ENCODE data around the gene DCN. TPM values are rescaled to one million over a fixed set of nuclear protein-coding genes. Genes with fewer than 3 reads are reported as not detected.

The DCN gene
- total and polyA plus RNA-seq, 8 donors, result 966 to 2,064 (median 1,730) TPM

DNA sequence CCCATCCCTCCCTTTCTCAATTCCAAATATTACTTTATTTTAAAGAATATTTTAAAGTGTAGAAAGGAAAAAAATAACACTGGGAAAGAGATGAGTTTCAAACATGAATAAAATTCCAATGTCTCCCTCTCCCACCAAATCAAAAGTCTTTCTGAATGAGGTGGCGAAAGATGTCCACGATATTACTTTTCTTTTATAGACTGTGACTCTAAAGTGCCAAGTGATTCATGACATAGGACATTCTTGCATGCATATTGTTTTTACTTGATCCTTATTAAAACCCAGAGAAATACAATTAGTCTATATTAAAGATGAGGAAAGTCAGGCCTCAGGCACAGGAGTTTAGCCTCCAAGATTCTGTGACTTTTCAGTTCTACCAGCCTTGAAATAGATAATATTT lies 55.3 kb downstream of the DCN start:
- no peaks in the 10 kb centered on the region for H3K36me3 ChIP-seq
- peak overlapping the region in 1 of 2 donors; percentile 17 for H3K27ac ChIP-seq
- DNase-seq, result no peak
- intact Hi-C loops (cut with DNase I), result no loop called here
- no peak for ATAC-seq
- H3K4me3 ChIP-seq, result no peak overlapping the region
- H3K9me3 ChIP-seq, result no peaks in the 10 kb centered on the region
- no peaks in the 10 kb centered on the region for H3K4me1 ChIP-seq
- H3K27me3 ChIP-seq, result no peaks in the 10 kb centered on the region
- TF ChIP-seq, protein P1, sequence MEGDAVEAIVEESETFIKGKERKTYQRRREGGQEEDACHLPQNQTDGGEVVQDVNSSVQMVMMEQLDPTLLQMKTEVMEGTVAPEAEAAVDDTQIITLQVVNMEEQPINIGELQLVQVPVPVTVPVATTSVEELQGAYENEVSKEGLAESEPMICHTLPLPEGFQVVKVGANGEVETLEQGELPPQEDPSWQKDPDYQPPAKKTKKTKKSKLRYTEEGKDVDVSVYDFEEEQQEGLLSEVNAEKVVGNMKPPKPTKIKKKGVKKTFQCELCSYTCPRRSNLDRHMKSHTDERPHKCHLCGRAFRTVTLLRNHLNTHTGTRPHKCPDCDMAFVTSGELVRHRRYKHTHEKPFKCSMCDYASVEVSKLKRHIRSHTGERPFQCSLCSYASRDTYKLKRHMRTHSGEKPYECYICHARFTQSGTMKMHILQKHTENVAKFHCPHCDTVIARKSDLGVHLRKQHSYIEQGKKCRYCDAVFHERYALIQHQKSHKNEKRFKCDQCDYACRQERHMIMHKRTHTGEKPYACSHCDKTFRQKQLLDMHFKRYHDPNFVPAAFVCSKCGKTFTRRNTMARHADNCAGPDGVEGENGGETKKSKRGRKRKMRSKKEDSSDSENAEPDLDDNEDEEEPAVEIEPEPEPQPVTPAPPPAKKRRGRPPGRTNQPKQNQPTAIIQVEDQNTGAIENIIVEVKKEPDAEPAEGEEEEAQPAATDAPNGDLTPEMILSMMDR (IDR thresholded peaks at IDR 0.05), result no peak

DNA sequence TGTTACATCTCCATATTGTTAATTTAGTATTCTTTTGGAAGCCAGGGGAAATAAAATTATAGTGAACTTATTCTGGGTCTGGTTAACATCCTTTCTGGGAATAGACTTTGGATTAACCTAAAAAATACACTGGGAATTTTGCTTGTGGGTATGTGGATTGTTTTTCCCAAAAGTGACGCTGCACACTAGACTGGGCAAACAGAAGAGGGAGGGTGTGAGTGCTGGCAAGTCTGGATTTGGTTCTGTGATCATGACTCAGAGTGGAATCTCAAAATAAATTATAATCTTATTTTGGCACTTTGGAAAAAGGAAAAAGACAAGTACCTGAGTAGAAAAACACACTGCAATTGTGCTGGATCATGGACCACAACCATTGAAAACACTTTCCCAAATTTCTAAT lies 56.1 kb downstream of the DCN start:
- no peaks in the 10 kb centered on the region for H3K9me3 ChIP-seq
- intact Hi-C loops (cut with DNase I), result no loop called here
- peak overlapping the region in 1 of 2 donors; percentile 17 for H3K27ac ChIP-seq
- TF ChIP-seq, protein P1 (IDR thresholded peaks at IDR 0.05), result no peak
- H3K27me3 ChIP-seq, result no peaks in the 10 kb centered on the region
- no peaks in the 10 kb centered on the region for H3K36me3 ChIP-seq
- no peaks in the 10 kb centered on the region for H3K4me1 ChIP-seq
- DNase-seq (no peak), ATAC-seq (peak; percentile 33)
- no peak overlapping the region for H3K4me3 ChIP-seq

DNA sequence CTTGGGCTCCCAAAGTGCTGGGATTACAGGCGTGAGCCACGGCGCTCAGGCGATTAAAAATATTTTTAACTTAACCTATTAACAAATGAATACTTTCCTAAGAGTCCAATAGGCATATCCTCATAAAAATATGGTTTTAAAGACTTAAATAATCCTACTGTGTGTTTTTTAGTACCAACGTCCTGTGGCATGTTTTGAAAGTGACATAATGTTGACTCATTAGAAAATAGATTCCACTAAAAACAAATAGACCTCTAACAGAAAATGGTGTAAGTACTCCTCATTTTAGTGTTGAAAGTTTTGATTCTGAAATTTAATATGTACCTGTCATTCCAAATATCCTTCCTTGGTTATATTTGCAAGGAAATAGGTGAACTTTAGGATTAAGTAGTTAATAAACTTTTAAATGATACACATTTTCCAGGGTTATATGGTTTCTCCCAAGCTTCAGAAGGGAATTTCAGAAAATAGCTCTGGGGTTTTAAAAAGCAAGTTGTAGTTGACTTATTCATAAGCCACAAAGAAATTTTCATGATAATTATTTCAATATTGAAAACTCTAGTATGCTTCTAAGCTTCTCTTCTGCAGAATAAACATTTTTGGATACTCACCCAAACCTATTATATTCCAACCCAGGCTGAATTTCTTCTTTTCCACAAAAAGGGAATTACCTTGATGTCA lies 59.2 kb downstream of the DCN start:
- Histone ChIP-seq H3K9me3 (no peaks in the 10 kb centered on the region), H3K4me3 (no peak overlapping the region), H3K27ac (no peak overlapping the region), H3K36me3 (no peaks in the 10 kb centered on the region), H3K4me1 (no peaks in the 10 kb centered on the region), H3K27me3 (no peaks in the 10 kb centered on the region)
- TF ChIP-seq, protein P1 (IDR thresholded peaks at IDR 0.05), result no peak
- DNase-seq, result no peak
- intact Hi-C loops (cut with DNase I), result no loop called here
- ATAC-seq, result no peak

DNA sequence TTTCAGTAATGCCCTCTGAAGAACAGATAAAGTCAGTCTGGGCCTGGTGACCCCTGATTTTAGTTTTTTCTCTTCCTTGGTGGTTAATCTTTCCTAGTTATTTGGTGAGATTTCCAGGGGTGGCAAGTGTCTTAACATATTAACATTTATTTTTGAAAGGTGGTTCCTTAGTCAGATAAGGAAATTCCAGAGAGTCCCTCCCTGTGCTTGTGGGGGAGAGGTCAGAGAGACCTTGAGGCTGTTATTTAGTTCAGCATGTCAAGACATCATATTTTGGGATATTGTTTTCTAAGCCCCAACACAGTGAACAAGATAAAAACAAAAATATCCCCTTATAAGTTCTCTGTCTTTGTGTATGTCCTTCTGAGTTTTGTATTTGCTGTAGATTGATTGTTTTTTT lies 61.8 kb downstream of the DCN start:
- H3K9me3 ChIP-seq, result no peaks in the 10 kb centered on the region
- H3K36me3 ChIP-seq, result no peaks in the 10 kb centered on the region
- H3K27me3 ChIP-seq, result no peaks in the 10 kb centered on the region
- no peak overlapping the region for H3K4me3 ChIP-seq
- TF ChIP-seq, protein P1 (IDR thresholded peaks at IDR 0.05), result no peak
- no peaks in the 10 kb centered on the region for H3K4me1 ChIP-seq
- H3K27ac ChIP-seq, result no peak overlapping the region
- ATAC-seq, result no peak
- intact Hi-C loops (cut with DNase I), result no loop called here
- no peak for DNase-seq

DNA sequence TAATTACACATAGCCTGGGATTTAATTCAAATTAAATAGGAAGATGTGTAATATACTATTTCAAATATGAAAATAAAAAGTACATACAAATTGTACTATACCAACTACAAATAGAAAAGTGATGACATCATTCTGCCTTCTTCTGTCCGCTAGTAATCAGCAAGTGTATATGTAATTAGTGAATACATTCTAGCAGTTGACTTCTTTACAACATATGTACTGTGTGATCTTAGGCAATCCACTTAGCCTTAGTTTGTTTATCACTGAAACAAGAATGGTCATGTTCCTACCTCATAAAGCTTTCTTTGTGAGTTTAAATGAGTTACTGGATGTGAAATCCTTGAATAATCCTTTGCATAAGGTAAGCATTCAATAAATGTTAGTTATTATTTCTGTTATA lies 63.5 kb downstream of the DCN start:
- no peaks in the 10 kb centered on the region for H3K4me1 ChIP-seq

More for the DNA sequence above, 63.5 kb downstream of the DCN start:
- no peaks in the 10 kb centered on the region for H3K27me3 ChIP-seq
- no peak overlapping the region for H3K27ac ChIP-seq
- DNase-seq, result no peak
- intact Hi-C loops (cut with DNase I), result no loop called here
- no peaks in the 10 kb centered on the region for H3K9me3 ChIP-seq
- ATAC-seq, result no peak
- TF ChIP-seq, protein P1 (IDR thresholded peaks at IDR 0.05), result no peak
- no peaks in the 10 kb centered on the region for H3K36me3 ChIP-seq
- H3K4me3 ChIP-seq, result no peak overlapping the region
